HG02840 (cell line): Measurements from ENCODE around the gene RAB3C.

Experiments
- ATAC-seq: cut with Tn5 transposase; IDR thresholded peaks from one replicate; pipeline ENCODE4 v1.9.1; 2021; ENCODE audit warnings: mild to moderate bottlenecking, moderate library complexity, moderate number of reproducible peaks; ENCODE audit not compliant: unreplicated experiment, low FRiP score

Gene RAB3C

GRCh38 chr5:58804291-58804690, 221.4 kb downstream of the RAB3C start:
- ATAC-seq = no peak

- no peak for ATAC-seq
Measured at GRCh38 chr5:58810086-58810485, 227.2 kb downstream of the RAB3C start.

- ATAC-seq = no peak
Measured at GRCh38 chr5:58813855-58814254, 231.0 kb downstream of the RAB3C start.

GRCh38 chr5:58816181-58816731, 233.4 kb downstream of the RAB3C start:
- no peak for ATAC-seq

- ATAC-seq = no peak
Measured at GRCh38 chr5:58818465-58818864, 235.6 kb downstream of the RAB3C start.

- no peak for ATAC-seq
Measured at GRCh38 chr5:58825441-58825840, 242.6 kb downstream of the RAB3C start.

DNA sequence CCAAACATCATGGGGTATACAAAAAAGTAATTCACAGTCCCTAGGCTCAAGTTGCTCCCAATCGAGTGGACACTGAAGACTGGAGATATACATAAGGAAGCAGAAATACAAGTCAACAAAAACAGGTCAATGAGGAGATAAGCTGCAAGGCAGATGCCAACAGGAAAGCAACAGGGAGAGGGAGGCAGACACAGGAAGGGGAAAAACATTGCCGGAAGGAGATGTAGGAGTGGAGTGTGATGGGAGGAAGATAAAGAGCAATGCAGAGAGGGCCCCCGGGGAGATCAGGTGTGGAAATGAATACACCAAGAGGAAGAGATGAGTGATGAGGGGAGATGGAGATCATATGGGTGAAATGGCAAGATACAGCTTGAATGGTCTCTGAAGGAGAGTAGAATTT, 243.0 kb downstream of the RAB3C start:
- ATAC-seq = no peak

- ATAC-seq = no peak
Measured at GRCh38 chr5:58827463-58827862, 244.6 kb downstream of the RAB3C start.

- no peak for ATAC-seq
Measured at GRCh38 chr5:58828258-58828657, 245.4 kb downstream of the RAB3C start.

GRCh38 chr5:58834242-58835225, 251.7 kb downstream of the RAB3C start:
- no peak for ATAC-seq

DNA sequence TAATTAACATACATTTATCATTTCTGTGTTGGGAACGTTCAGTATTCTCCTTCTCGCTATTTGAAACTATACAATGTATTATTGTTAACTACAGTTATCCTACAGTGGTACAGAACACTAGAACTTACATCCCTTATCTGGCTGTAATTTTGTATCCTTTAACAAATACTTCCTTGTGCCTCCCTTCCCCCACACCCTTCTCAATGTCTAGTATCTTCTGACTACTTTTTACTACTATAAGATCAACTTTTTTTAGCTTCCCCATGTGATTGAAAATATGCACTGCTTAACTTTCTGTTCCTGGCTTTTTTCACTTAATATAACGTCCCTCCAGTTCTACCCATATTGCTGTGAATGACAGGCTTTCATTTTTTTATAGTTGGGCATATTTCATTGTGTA, 253.5 kb downstream of the RAB3C start:
- ATAC-seq = no peak

DNA sequence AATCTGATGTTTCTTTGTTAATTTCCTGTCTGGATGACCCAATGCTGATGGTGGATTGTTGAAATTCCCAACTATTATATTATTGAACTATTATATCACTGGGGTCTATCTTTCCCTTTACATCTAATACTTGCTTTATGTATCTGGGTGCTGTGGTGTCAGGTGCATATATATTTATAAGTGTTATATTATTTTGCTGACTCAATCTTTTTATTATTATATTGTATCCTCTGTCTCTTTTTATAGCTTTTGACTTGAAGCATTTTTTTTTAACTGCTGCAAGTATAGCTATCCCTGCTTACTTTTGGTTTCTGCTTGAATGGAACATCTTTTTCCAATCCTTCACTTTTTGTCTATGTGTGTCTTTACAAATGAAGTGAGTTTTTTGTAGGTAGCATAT, 255.9 kb downstream of the RAB3C start:
- ATAC-seq = no peak

DNA sequence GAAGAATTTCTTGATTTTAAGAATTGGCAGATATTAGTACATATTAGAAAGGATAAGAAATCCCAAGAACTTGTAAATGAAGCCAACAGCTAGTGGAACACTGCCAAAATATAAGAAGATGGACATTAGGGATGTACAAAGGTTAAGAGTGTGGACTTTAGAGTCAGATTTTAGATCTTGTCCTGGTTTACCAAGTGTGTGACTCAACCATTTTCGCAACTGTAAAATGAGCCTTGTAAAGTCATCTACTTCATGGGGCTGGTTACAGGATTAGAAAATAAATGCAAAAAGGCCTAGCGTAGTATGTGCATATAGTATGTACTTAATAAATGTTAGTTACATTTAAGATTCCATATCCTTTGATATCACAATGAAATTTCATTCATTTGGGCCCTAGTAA, 260.0 kb downstream of the RAB3C start:
- no peak for ATAC-seq

- no peak for ATAC-seq
Measured at GRCh38 chr5:58844395-58844794, 261.5 kb downstream of the RAB3C start.

GRCh38 chr5:58847041-58847440, 264.2 kb downstream of the RAB3C start:
- no peak for ATAC-seq

DNA sequence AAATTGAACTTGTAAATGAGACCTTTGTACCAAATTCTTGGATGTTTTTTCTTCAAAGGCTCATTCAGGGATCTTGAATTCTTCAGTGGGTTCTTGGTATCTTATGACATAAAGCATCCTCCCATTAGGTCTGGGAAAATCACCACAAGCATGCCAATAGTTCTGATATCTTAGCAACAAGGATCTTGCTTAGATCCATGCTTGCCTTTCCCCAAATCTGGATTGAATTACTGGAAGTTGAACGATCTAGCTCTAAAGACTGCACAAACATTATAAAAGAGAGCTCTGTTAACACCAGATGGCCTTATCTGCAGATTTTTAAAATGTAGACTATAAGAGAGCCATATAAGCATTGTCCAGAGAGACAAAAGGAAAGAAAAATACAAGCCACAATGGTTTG, 266.3 kb downstream of the RAB3C start:
- ATAC-seq = no peak

GRCh38 chr5:58849921-58850667, 267.2 kb downstream of the RAB3C start:
- ATAC-seq = no peak

- ATAC-seq = no peak
Measured at GRCh38 chr5:58851153-58851552, 268.3 kb downstream of the RAB3C start.

- ATAC-seq = no peak
Measured at GRCh38 chr5:58851571-58851970, 268.7 kb downstream of the RAB3C start.

- ATAC-seq = no peak
Measured at GRCh38 chr5:58852566-58852965, 269.7 kb downstream of the RAB3C start.

GRCh38 chr5:58854441-58854840, 271.6 kb downstream of the RAB3C start:
- no peak for ATAC-seq
